Keratinocyte (primary cell): ENCODE data around the gene WDR82.
A peak's percentile ranks its signal among the peaks of the same experiment; 100 is the strongest.

Source experiments
- EZH2 ChIP-seq: IDR thresholded peaks from one replicate; pipeline ENCODE4 v1.6.1; 2012; ENCODE audit warnings: inconsistent platforms, mild to moderate bottlenecking, low read length, moderate library complexity
- TF ChIP-seq, protein P1 (sequence below), 3 experiments: IDR thresholded peaks in 1 of 3; conservative IDR thresholded peaks in 1 of 3; optimal IDR thresholded peaks in 1 of 3; 2 replicates in 2 of 3; 3 replicates in 1 of 3; pipeline versions ENCODE3 to v1.5.1; 2011; ENCODE audit warnings: low read length in 3 of 3, mild to moderate bottlenecking in 3 of 3, moderate library complexity in 2 of 3, control low read depth in 1 of 3, inconsistent platforms in 1 of 3; ENCODE audit not compliant: insufficient read depth in 2 of 3; ENCODE audit errors: extremely low read depth in 1 of 3

DNA sequence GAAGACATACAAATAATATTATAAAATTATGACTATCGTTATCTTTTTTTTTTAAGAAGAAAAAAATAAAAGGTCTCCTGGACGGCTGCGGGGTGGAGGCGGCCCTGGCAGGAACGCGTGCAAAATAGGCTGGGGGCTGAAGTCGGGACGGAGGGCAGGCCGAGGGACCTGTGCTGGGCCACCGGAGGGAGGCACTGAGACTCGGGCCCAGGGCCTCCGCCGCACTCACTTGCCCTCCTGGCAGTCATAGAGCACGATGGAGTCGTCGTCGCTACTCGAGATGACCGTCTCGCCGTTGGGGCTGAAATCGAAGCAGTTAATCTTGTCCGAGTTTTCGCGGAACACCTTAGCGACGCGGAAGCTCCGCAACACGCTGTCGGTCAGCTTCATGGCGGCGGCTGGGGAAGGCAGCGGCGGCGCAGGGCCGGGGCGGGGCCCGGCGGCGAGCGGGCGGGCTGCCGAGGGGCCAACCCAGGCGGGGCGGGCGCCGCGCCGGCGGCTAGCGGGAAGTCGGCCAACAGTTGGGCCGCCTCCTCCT, 408 bp downstream of the WDR82 start:
- TF ChIP-seq, protein P1, sequence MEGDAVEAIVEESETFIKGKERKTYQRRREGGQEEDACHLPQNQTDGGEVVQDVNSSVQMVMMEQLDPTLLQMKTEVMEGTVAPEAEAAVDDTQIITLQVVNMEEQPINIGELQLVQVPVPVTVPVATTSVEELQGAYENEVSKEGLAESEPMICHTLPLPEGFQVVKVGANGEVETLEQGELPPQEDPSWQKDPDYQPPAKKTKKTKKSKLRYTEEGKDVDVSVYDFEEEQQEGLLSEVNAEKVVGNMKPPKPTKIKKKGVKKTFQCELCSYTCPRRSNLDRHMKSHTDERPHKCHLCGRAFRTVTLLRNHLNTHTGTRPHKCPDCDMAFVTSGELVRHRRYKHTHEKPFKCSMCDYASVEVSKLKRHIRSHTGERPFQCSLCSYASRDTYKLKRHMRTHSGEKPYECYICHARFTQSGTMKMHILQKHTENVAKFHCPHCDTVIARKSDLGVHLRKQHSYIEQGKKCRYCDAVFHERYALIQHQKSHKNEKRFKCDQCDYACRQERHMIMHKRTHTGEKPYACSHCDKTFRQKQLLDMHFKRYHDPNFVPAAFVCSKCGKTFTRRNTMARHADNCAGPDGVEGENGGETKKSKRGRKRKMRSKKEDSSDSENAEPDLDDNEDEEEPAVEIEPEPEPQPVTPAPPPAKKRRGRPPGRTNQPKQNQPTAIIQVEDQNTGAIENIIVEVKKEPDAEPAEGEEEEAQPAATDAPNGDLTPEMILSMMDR (optimal IDR thresholded peaks at IDR 0.05 in 1 of 3, IDR thresholded peaks at IDR 0.05 in 1 of 3, conservative IDR thresholded peaks at IDR 0.05 in 1 of 3; ENCODE audit: extremely low read depth in 1 of 3, insufficient read depth in 2 of 3, low read length in 3 of 3), result peak in 2 of 3 experiments; percentile 20 to 57
- no peak for TF ChIP-seq EZH2
